HG03460 (cell line): ENCODE results near the gene PEX7.
A peak's percentile ranks its signal among the peaks of the same experiment; 100 is the strongest.
"Not testable (repeated sequence)": the region's sequence is repeated elsewhere in the genome, so short reads cannot be mapped to it uniquely, and the experiment has no call there.

ENCODE experiments used
- ATAC-seq: cut with Tn5 transposase; IDR thresholded peaks from one replicate; pipeline ENCODE4 v1.9.1; 2021; ENCODE audit not compliant: unreplicated experiment

The PEX7 gene

GRCh38 chr6:136822376-136823127 lies at the start of gene PEX7:
TSS of gene PEX7 (plus strand) at chr6:136822592. CDS start at chr6:136822666, 74 bp downstream.
- peak; percentile 98 for ATAC-seq

GRCh38 chr6:136772685-136773472 lies 49.5 kb upstream of the PEX7 start:
- ATAC-seq, result peak; percentile 67

GRCh38 chr6:136773473-136773796 lies 49.0 kb upstream of the PEX7 start:
- no peak for ATAC-seq

GRCh38 chr6:136774228-136775041 lies 48.0 kb upstream of the PEX7 start:
- ATAC-seq, result no peak

GRCh38 chr6:136775081-136775480 lies 47.3 kb upstream of the PEX7 start:
- ATAC-seq, result no peak

GRCh38 chr6:136775548-136775947 lies 46.8 kb upstream of the PEX7 start:
- ATAC-seq, result no peak

GRCh38 chr6:136777651-136778050 lies 44.7 kb upstream of the PEX7 start:
- no peak for ATAC-seq

- ATAC-seq, result no peak
These were observed 42.7 kb upstream of the PEX7 start for GRCh38 chr6:136779682-136780081.

- no peak for ATAC-seq
These were observed 41.4 kb upstream of the PEX7 start for GRCh38 chr6:136780972-136781371.

- ATAC-seq, result no peak
These were observed 40.2 kb upstream of the PEX7 start for GRCh38 chr6:136782021-136782770.

- no peak for ATAC-seq
These were observed 39.4 kb upstream of the PEX7 start for GRCh38 chr6:136783021-136783420.

GRCh38 chr6:136783495-136784270 lies 38.7 kb upstream of the PEX7 start:
- peak; percentile 68 for ATAC-seq

GRCh38 chr6:136784271-136784664 lies 38.1 kb upstream of the PEX7 start:
- no peak for ATAC-seq

GRCh38 chr6:136784910-136785746 lies 37.3 kb upstream of the PEX7 start:
- ATAC-seq, result no peak

GRCh38 chr6:136786658-136787057 lies 35.7 kb upstream of the PEX7 start:
- ATAC-seq, result no peak

- ATAC-seq, result no peak
These were observed 34.7 kb upstream of the PEX7 start for GRCh38 chr6:136787726-136788068.

- ATAC-seq, result no peak
These were observed 34.1 kb upstream of the PEX7 start for GRCh38 chr6:136788069-136788902.

- ATAC-seq, result not testable (repeated sequence)
These were observed 33.0 kb upstream of the PEX7 start for GRCh38 chr6:136789440-136789839.
